ENCODE results near the gene ATP6V1B1.

DNA sequence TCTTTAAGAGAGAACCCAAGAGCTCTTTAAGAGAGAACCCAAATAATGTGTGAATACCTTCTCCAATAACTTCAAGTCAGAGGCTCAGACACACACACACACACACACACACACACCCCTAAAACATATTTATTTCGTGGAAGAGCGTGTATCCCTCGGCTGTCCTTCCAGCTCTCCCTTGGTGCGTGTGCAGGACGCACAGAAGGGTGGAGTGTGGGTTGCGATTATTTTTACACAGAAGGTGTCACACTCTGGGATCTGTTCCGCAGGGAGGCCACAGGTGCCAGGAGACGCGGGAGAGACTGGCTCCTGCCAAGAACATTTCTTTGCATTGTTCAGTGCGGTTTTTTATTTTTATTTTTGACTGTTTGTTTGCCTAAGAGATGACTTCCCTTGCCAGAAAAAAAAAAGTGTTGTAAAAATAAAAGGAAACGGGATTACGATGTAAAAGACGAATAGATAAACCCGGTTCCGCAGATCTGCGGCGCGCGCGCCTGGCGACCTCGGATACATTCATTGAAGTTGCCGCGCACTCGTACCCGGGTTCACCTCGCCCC is 47.3 kb upstream of the ATP6V1B1 start:
- TF ChIP-seq, protein P1, sequence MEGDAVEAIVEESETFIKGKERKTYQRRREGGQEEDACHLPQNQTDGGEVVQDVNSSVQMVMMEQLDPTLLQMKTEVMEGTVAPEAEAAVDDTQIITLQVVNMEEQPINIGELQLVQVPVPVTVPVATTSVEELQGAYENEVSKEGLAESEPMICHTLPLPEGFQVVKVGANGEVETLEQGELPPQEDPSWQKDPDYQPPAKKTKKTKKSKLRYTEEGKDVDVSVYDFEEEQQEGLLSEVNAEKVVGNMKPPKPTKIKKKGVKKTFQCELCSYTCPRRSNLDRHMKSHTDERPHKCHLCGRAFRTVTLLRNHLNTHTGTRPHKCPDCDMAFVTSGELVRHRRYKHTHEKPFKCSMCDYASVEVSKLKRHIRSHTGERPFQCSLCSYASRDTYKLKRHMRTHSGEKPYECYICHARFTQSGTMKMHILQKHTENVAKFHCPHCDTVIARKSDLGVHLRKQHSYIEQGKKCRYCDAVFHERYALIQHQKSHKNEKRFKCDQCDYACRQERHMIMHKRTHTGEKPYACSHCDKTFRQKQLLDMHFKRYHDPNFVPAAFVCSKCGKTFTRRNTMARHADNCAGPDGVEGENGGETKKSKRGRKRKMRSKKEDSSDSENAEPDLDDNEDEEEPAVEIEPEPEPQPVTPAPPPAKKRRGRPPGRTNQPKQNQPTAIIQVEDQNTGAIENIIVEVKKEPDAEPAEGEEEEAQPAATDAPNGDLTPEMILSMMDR (conservative IDR thresholded peaks at IDR 0.05; ENCODE audit: low read depth, low read length) = no peak
- no peak for TF ChIP-seq EZH2 (IDR thresholded peaks at IDR 0.05; ENCODE audit: borderline replicate concordance, low read depth, low read length, poor library complexity, severe bottlenecking)

Data from A673 (cell line).